Pancreas (tissue), 10 donors: Measurements from ENCODE around the gene AUNIP. TPM values are rescaled to one million over a fixed set of nuclear protein-coding genes. Genes with fewer than 3 reads are reported as not detected.
A peak's percentile ranks its signal among the peaks of the same experiment; 100 is the strongest.

Source experiments
- ATAC-seq, 4 donors: fragments of 200-7000 bp; cut with Tn5 transposase; one replicate each; pipeline versions ENCODE4 v1.8.0 to v1.9.1; 2020; ENCODE audit warnings: mild to moderate bottlenecking in 4 of 4, moderate library complexity in 4 of 4
- DNase-seq, 6 donors: peaks; one replicate each; pipeline ENCODE4 v3.0.0-alpha.2; 2020
- FAIRE-seq: peaks from 2 replicates; lab custom pipeline; 2012; peaks lifted over from hg19 to GRCh38; lab: Jason Lieb, UNC
- H3K27ac ChIP-seq, 4 donors: fragments of 200-600 bp; sonication (generic); 1 replicate in 3 of 4; 2 replicates in 1 of 4; pipeline versions ENCODE4 v1.5.0 to v1.8.0; 2020
- H3K27me3 ChIP-seq, 4 donors: fragments of 200-600 bp; one replicate each; pipeline ENCODE4 v1.8.0; 2021
- H3K36me3 ChIP-seq, 3 donors: fragments of 200-600 bp; sonication (generic) in 1 of 3; one replicate each; pipeline versions ENCODE4 v1.5.0 to v1.8.0; 2020 to 2021
- H3K4me1 ChIP-seq, 3 donors: fragments of 200-600 bp; one replicate each; pipeline ENCODE4 v1.8.0; 2021
- H3K4me3 ChIP-seq, 4 donors: fragments of 200-600 bp; sonication (generic) in 2 of 4; one replicate each; pipeline versions ENCODE4 v1.5.0 to v1.8.0; 2020 to 2021
- H3K9me3 ChIP-seq, 4 donors: fragments of 200-600 bp; one replicate each; pipeline ENCODE4 v1.8.0; 2021
- CTCF ChIP-seq, 4 donors: fragments of 200-600 bp; sonication (generic) in 3 of 4; IDR thresholded peaks; one replicate each; pipeline versions ENCODE4 v1.5.0 to v1.8.0; 2021; ENCODE audit warnings: antibody characterized with exemption in 4 of 4
- WGBS, 2 donors: extraction: QIAGEN DNeasy Blood & Tissue Kit; methylation state at CpG; one replicate each; pipeline ENCODE4 v1.1.7; 2013; 5-methylcytosine and 5-hydroxymethylcytosine counted together
- intact Hi-C, 3 donors: fragments of 100-400 bp; cut with DNase I; formaldehyde crosslinking; loops; one replicate each; pipeline versions ENCODE4 v1.11.1 to v1.14.2; 2022
- polyA plus RNA-seq, 2 donors: library from polyadenylated mRNA; stranded (reverse); fragments of 200-250 nt; gene quantifications; one replicate each; pipeline ENCODE4 v1.2.3, GENCODE V29; 2013
- total RNA-seq, 6 donors: library from RNA; stranded (reverse); fragmentation: NEBNext Ultra II Directional in 4 of 6; extraction: Animal tissue kit (Norgen Biotek cat#: 25700) in 4 of 6; gene quantifications; one replicate each; pipeline versions ENCODE4 v1.2.1 to v1.2.4, GENCODE V29; 2021 to 2023
- donor health status: healthy with polysubstance abuse.
- donor health status: DM: no; HTN: no; CAD: no; lungs with moderate emphysema.
- donor health status: DM: no; HTN: no; CAD: no.
- donor health status: control.
- donor health status: control.
- donor health status: Bipolar disorder and iron deficiency.
- donor health status: DM: yes; HTN: yes; CAD: no.
- donor health status: DM: no; HTN: no; CAD: no.
- donor health status: DM: no; HTN: no; CAD: no.
- donor health status: DM: yes; HTN: yes; CAD: no.

The AUNIP gene
- total and polyA plus RNA-seq, 8 donors, result 0.19 to 0.37 (median 0.29) TPM; not detected in 4

- DNase-seq (peak in 3 of 6 donors; percentile 53 to 84 (median 59)), FAIRE-seq (no peak), ATAC-seq (peak; percentile 32 to 65 (median 50))
- H3K9me3 ChIP-seq, result no peaks in the 10 kb centered on the region
- H3K27ac ChIP-seq, result peak overlapping the region; percentile 91 to 95 (median 92)
- no peaks in the 10 kb centered on the region for H3K27me3 ChIP-seq
- peaks cover 0 to 2% (median 0%) of the 10 kb centered on the region in 3 donors for H3K36me3 ChIP-seq
- 1% methylated on average over 66 to 67 of the region's 67 CpGs for WGBS, 2 donors
- H3K4me1 ChIP-seq, result peaks cover 16 to 19% (median 18%) of the 10 kb centered on the region in 3 donors
- intact Hi-C loops, result no loop called here
- TF ChIP-seq CTCF (IDR thresholded peaks at IDR 0.05), result no peak
- H3K4me3 ChIP-seq, result peak overlapping the region; percentile 74 to 97 (median 86)
These were observed 38.8 kb downstream of the AUNIP start for GRCh38 chr1:25820247-25821111.

GRCh38 chr1:25819491-25820246 is 39.6 kb downstream of the AUNIP start, which contains the start of gene MTFR1L:
TSS of gene MTFR1L (plus strand) at chr1:25819954. CDS start at chr1:25823105, 3,151 bp downstream.
- no peak for FAIRE-seq
- Histone ChIP-seq H3K27ac (peak within 1 kb of the TSS; percentile 91 to 95 (median 92)), H3K9me3 (no peaks in the 10 kb centered on the region), H3K4me3 (peak within 1 kb of the TSS; percentile 74 to 97 (median 86)), H3K4me1 (peaks cover 16 to 19% (median 18%) of the 10 kb centered on the region in 3 donors), H3K36me3 (peaks cover 0 to 5% (median 1%) of the 10 kb centered on the region in 3 donors), H3K27me3 (no peaks in the 10 kb centered on the region)
- DNase-seq, result peak; percentile 91 to 95 (median 92)
- TF ChIP-seq CTCF (IDR thresholded peaks at IDR 0.05), result no peak
- 1% methylated on average over 53 to 64 of the region's 64 CpGs for WGBS, 2 donors
- intact Hi-C loops, result loop anchor here in 1 of 3 donors (10.0 kb wide), 1 partner anchor 415 kb away; no protein-coding TSS in a partner anchor
- peak; percentile 86 to 94 (median 92) for ATAC-seq

GRCh38 chr1:25818569-25818968 is 40.7 kb downstream of the AUNIP start:
- H3K4me1 ChIP-seq, result peaks cover 16 to 19% (median 18%) of the 10 kb centered on the region in 3 donors
- peaks cover 0 to 12% (median 5%) of the 10 kb centered on the region in 3 donors for H3K36me3 ChIP-seq
- FAIRE-seq, result no peak
- peak overlapping the region in 2 of 4 donors; percentile 74 to 97 for H3K4me3 ChIP-seq
- no peak for DNase-seq
- TF ChIP-seq CTCF (IDR thresholded peaks at IDR 0.05), result no peak
- H3K27ac ChIP-seq, result peak overlapping the region in 2 of 4 donors; percentile 52 to 94
- intact Hi-C loops, result loop anchor here in 1 of 3 donors (10.0 kb wide), 1 partner anchor 414 kb away; no protein-coding TSS in a partner anchor
- no peaks in the 10 kb centered on the region for H3K9me3 ChIP-seq
- WGBS, 2 donors, result 20 to 21% methylated on average over 6 of the region's 6 CpGs
- ATAC-seq, result no peak
- H3K27me3 ChIP-seq, result no peaks in the 10 kb centered on the region

- FAIRE-seq (no peak), ATAC-seq (no peak), DNase-seq (peak in 1 of 6 donors; percentile 49)
- Histone ChIP-seq H3K4me1 (peaks cover 16 to 19% (median 18%) of the 10 kb centered on the region in 3 donors), H3K27me3 (no peaks in the 10 kb centered on the region), H3K36me3 (peaks cover 0 to 15% (median 5%) of the 10 kb centered on the region in 3 donors), H3K9me3 (no peaks in the 10 kb centered on the region), H3K27ac (peak overlapping the region in 1 of 4 donors; percentile 94), H3K4me3 (no peak overlapping the region)
- no peak for TF ChIP-seq CTCF (IDR thresholded peaks at IDR 0.05)
- intact Hi-C loops, result loop anchor here in 1 of 3 donors (10.0 kb wide), 1 partner anchor 413 kb away; no protein-coding TSS in a partner anchor
- 35 to 37% methylated on average over 8 of the region's 8 CpGs for whole genome bisulfite sequencing, 2 donors
These were observed 41.3 kb downstream of the AUNIP start for GRCh38 chr1:25817840-25818501.
